Raji (cell line): Measurements from ENCODE around the gene MEDAG.

Experiments used
- POLR2A ChIP-seq: IDR thresholded peaks from 2 replicates; pipeline ENCODE4 v1.6.1; 2011; ENCODE audit warnings: low read depth, low read length, control low read depth; ENCODE audit not compliant: insufficient read depth

The MEDAG gene

GRCh38 chr13:30943881-30944280, 37.8 kb downstream of the MEDAG start:
- no peak for TF ChIP-seq POLR2A

GRCh38 chr13:30957258-30957943, 51.3 kb downstream of the MEDAG start:
- no peak for TF ChIP-seq POLR2A

- TF ChIP-seq POLR2A = no peak
Observed at GRCh38 chr13:30959678-30960077, 53.6 kb downstream of the MEDAG start.

GRCh38 chr13:30963791-30964190, 57.7 kb downstream of the MEDAG start:
- TF ChIP-seq POLR2A = no peak

GRCh38 chr13:30965380-30965779, 59.3 kb downstream of the MEDAG start:
- no peak for TF ChIP-seq POLR2A

GRCh38 chr13:30966101-30966500, 60.0 kb downstream of the MEDAG start:
- TF ChIP-seq POLR2A = no peak

GRCh38 chr13:30968846-30969245, 62.8 kb downstream of the MEDAG start:
- TF ChIP-seq POLR2A = no peak

GRCh38 chr13:30971575-30971974, 65.5 kb downstream of the MEDAG start:
- no peak for TF ChIP-seq POLR2A

GRCh38 chr13:30972888-30973377, 66.9 kb downstream of the MEDAG start:
- TF ChIP-seq POLR2A = no peak

GRCh38 chr13:30974350-30974749, 68.3 kb downstream of the MEDAG start:
- no peak for TF ChIP-seq POLR2A
